ENCODE results near the gene ITGA6.

ITGA6 gene

GRCh38 chr2:172488556-172488955 is 61.2 kb downstream of the ITGA6 start:
- H3K4me3 ChIP-seq (ENCODE audit: low read depth, low read length), result no peak overlapping the region
- no peak for DNase-seq (ENCODE audit: low read depth)

GRCh38 chr2:172489681-172490080 is 62.3 kb downstream of the ITGA6 start:
- H3K4me3 ChIP-seq (ENCODE audit: low read depth, low read length), result no peak overlapping the region
- DNase-seq (ENCODE audit: low read depth), result no peak
- TF ChIP-seq CTCF (IDR thresholded peaks at IDR 0.05; ENCODE audit: low read depth, low read length, missing control alignments), result no peak

More at GRCh38 chr2:172488556-172488955, 61.2 kb downstream of the ITGA6 start:
- no peak for TF ChIP-seq CTCF (IDR thresholded peaks at IDR 0.05; ENCODE audit: low read depth, low read length, missing control alignments)

- no peak overlapping the region for H3K4me3 ChIP-seq (ENCODE audit: low read depth, low read length)
- no peak for TF ChIP-seq CTCF (IDR thresholded peaks at IDR 0.05; ENCODE audit: low read depth, low read length, missing control alignments)
- DNase-seq (ENCODE audit: low read depth), result no peak
Observed at GRCh38 chr2:172496160-172496608, 68.8 kb downstream of the ITGA6 start.

GRCh38 chr2:172507199-172507598 is 79.8 kb downstream of the ITGA6 start:
- H3K4me3 ChIP-seq (ENCODE audit: low read depth, low read length), result no peak overlapping the region
- DNase-seq (ENCODE audit: low read depth), result no peak
- TF ChIP-seq CTCF (IDR thresholded peaks at IDR 0.05; ENCODE audit: low read depth, low read length, missing control alignments), result no peak

- H3K4me3 ChIP-seq (ENCODE audit: low read depth, low read length), result no peak overlapping the region
- DNase-seq (ENCODE audit: low read depth), result no peak
- no peak for TF ChIP-seq CTCF (IDR thresholded peaks at IDR 0.05; ENCODE audit: low read depth, low read length, missing control alignments)
Observed at GRCh38 chr2:172510088-172510487, 82.7 kb downstream of the ITGA6 start.

GRCh38 chr2:172510548-172510947 is 83.2 kb downstream of the ITGA6 start:
- DNase-seq (ENCODE audit: low read depth), result no peak
- no peak for TF ChIP-seq CTCF (IDR thresholded peaks at IDR 0.05; ENCODE audit: low read depth, low read length, missing control alignments)
- H3K4me3 ChIP-seq (ENCODE audit: low read depth, low read length), result no peak overlapping the region

GRCh38 chr2:172512810-172513523 is 85.6 kb downstream of the ITGA6 start:
- H3K4me3 ChIP-seq (ENCODE audit: low read depth, low read length), result no peak overlapping the region
- no peak for TF ChIP-seq CTCF (IDR thresholded peaks at IDR 0.05; ENCODE audit: low read depth, low read length, missing control alignments)
- DNase-seq (ENCODE audit: low read depth), result no peak
